Measurements from ENCODE around the gene JPH2.

JPH2 gene

GRCh38 chr20:44231193-44231592, 44.2 kb upstream of the JPH2 start:
- Histone ChIP-seq H3K4me3 (ENCODE audit: control insufficient read depth in 1 of 7, extremely low read depth in 1 of 7, insufficient read depth in 4 of 7, low read depth in 2 of 7, low read length in 6 of 7) (no peak overlapping the region), H3K27me3 (replicated peaks in 2 of 5; ENCODE audit: control insufficient read depth in 4 of 5, insufficient read depth in 5 of 5, low read length in 4 of 5) (no peaks in the 10 kb centered on the region), H3K27ac (ENCODE audit: insufficient read depth in 1 of 2, low read depth in 1 of 2, low read length in 2 of 2, poor library complexity in 1 of 2, severe bottlenecking in 2 of 2) (no peak overlapping the region), H3K36me3 (ENCODE audit: control insufficient read depth in 4 of 4, insufficient read depth in 4 of 4, low read length in 3 of 4) (no peaks in the 10 kb centered on the region), H3K4me1 (ENCODE audit: control extremely low read depth in 1 of 4, control insufficient read depth in 4 of 4, insufficient read depth in 4 of 4, low read length in 3 of 4) (no peaks in the 10 kb centered on the region), H3K9me3 (ENCODE audit: control extremely low read depth in 1 of 5, control insufficient read depth in 4 of 5, insufficient read depth in 2 of 5, low read depth in 1 of 5, low read length in 4 of 5) (no peaks in the 10 kb centered on the region)
- no peak for DNase-seq
- CTCF ChIA-PET, result interaction anchor here (3.5 kb wide), 1 partner anchor 14 kb away, joined by 18 read pairs; no protein-coding TSS in a partner anchor
- POLR2A ChIA-PET, result no interaction called here
- WGBS (ENCODE audit: insufficient coverage), result 90% methylated on average over 7 of the region's 7 CpGs

- CTCF ChIA-PET, result interaction anchor here (1.5 to 3.5 kb wide), 2 partner anchors 12 to 91 kb away, joined by 4 to 18 read pairs; no protein-coding TSS in a partner anchor
- Histone ChIP-seq H3K4me3 (ENCODE audit: control insufficient read depth in 1 of 7, extremely low read depth in 1 of 7, insufficient read depth in 4 of 7, low read depth in 2 of 7, low read length in 6 of 7) (no peak overlapping the region), H3K27me3 (replicated peaks in 2 of 5; ENCODE audit: control insufficient read depth in 4 of 5, insufficient read depth in 5 of 5, low read length in 4 of 5) (no peaks in the 10 kb centered on the region), H3K9me3 (ENCODE audit: control extremely low read depth in 1 of 5, control insufficient read depth in 4 of 5, insufficient read depth in 2 of 5, low read depth in 1 of 5, low read length in 4 of 5) (no peaks in the 10 kb centered on the region), H3K27ac (ENCODE audit: insufficient read depth in 1 of 2, low read depth in 1 of 2, low read length in 2 of 2, poor library complexity in 1 of 2, severe bottlenecking in 2 of 2) (no peak overlapping the region), H3K4me1 (ENCODE audit: control extremely low read depth in 1 of 4, control insufficient read depth in 4 of 4, insufficient read depth in 4 of 4, low read length in 3 of 4) (no peaks in the 10 kb centered on the region), H3K36me3 (ENCODE audit: control insufficient read depth in 4 of 4, insufficient read depth in 4 of 4, low read length in 3 of 4) (no peaks in the 10 kb centered on the region)
- POLR2A ChIA-PET, result no interaction called here
- DNase-seq, result no peak
- WGBS (ENCODE audit: insufficient coverage), result 91% methylated on average over 14 of the region's 17 CpGs
Observed at GRCh38 chr20:44228465-44229258, 41.7 kb upstream of the JPH2 start.

GRCh38 chr20:44224637-44225036, 37.6 kb upstream of the JPH2 start:
- Histone ChIP-seq H3K4me1 (ENCODE audit: control extremely low read depth in 1 of 4, control insufficient read depth in 4 of 4, insufficient read depth in 4 of 4, low read length in 3 of 4) (peaks cover 0 to 4% (median 2%) of the 10 kb centered on the region in 4 experiments), H3K27ac (ENCODE audit: insufficient read depth in 1 of 2, low read depth in 1 of 2, low read length in 2 of 2, poor library complexity in 1 of 2, severe bottlenecking in 2 of 2) (no peak overlapping the region), H3K27me3 (replicated peaks in 2 of 5; ENCODE audit: control insufficient read depth in 4 of 5, insufficient read depth in 5 of 5, low read length in 4 of 5) (no peaks in the 10 kb centered on the region), H3K4me3 (ENCODE audit: control insufficient read depth in 1 of 7, extremely low read depth in 1 of 7, insufficient read depth in 4 of 7, low read depth in 2 of 7, low read length in 6 of 7) (no peak overlapping the region), H3K9me3 (ENCODE audit: control extremely low read depth in 1 of 5, control insufficient read depth in 4 of 5, insufficient read depth in 2 of 5, low read depth in 1 of 5, low read length in 4 of 5) (no peaks in the 10 kb centered on the region), H3K36me3 (ENCODE audit: control insufficient read depth in 4 of 4, insufficient read depth in 4 of 4, low read length in 3 of 4) (no peaks in the 10 kb centered on the region)
- CTCF ChIA-PET, result interaction anchor here (1.2 to 1.7 kb wide), 5 partner anchors 9 to 238 kb away, joined by 3 to 8 read pairs (median 3); partner anchors contain the start of gene FITM2
- DNase-seq, result no peak
- WGBS (ENCODE audit: insufficient coverage), result 95% methylated on average over 5 of the region's 5 CpGs
- POLR2A ChIA-PET, result no interaction called here

GRCh38 chr20:44223721-44224120, 36.7 kb upstream of the JPH2 start:
- 96% methylated on average over 4 of the region's 5 CpGs for WGBS (ENCODE audit: insufficient coverage)
- no peak overlapping the region for H3K27ac ChIP-seq (ENCODE audit: insufficient read depth in 1 of 2, low read depth in 1 of 2, low read length in 2 of 2, poor library complexity in 1 of 2, severe bottlenecking in 2 of 2)
- no peak overlapping the region for H3K4me3 ChIP-seq (ENCODE audit: control insufficient read depth in 1 of 7, extremely low read depth in 1 of 7, insufficient read depth in 4 of 7, low read depth in 2 of 7, low read length in 6 of 7)
- H3K36me3 ChIP-seq (ENCODE audit: control insufficient read depth in 4 of 4, insufficient read depth in 4 of 4, low read length in 3 of 4), result no peaks in the 10 kb centered on the region
- CTCF ChIA-PET, result interaction anchor here (1.5 to 1.7 kb wide), 3 partner anchors 8 to 238 kb away, joined by 3 to 8 read pairs (median 4); no protein-coding TSS in a partner anchor
- no peaks in the 10 kb centered on the region for H3K27me3 ChIP-seq (replicated peaks in 2 of 5; ENCODE audit: control insufficient read depth in 4 of 5, insufficient read depth in 5 of 5, low read length in 4 of 5)
- peaks cover 4 to 13% (median 11%) of the 10 kb centered on the region in 4 experiments for H3K4me1 ChIP-seq (ENCODE audit: control extremely low read depth in 1 of 4, control insufficient read depth in 4 of 4, insufficient read depth in 4 of 4, low read length in 3 of 4)
- DNase-seq, result no peak
- POLR2A ChIA-PET, result no interaction called here
- H3K9me3 ChIP-seq (ENCODE audit: control extremely low read depth in 1 of 5, control insufficient read depth in 4 of 5, insufficient read depth in 2 of 5, low read depth in 1 of 5, low read length in 4 of 5), result no peaks in the 10 kb centered on the region

GRCh38 chr20:44222633-44223368, 35.8 kb upstream of the JPH2 start:
- H3K27me3 ChIP-seq (replicated peaks in 2 of 5; ENCODE audit: control insufficient read depth in 4 of 5, insufficient read depth in 5 of 5, low read length in 4 of 5), result no peaks in the 10 kb centered on the region
- no peak for DNase-seq
- no peaks in the 10 kb centered on the region for H3K36me3 ChIP-seq (ENCODE audit: control insufficient read depth in 4 of 4, insufficient read depth in 4 of 4, low read length in 3 of 4)
- POLR2A ChIA-PET, result no interaction called here
- H3K9me3 ChIP-seq (ENCODE audit: control extremely low read depth in 1 of 5, control insufficient read depth in 4 of 5, insufficient read depth in 2 of 5, low read depth in 1 of 5, low read length in 4 of 5), result no peaks in the 10 kb centered on the region
- WGBS (ENCODE audit: insufficient coverage), result 96% methylated on average over 4 of the region's 7 CpGs
- H3K27ac ChIP-seq (ENCODE audit: insufficient read depth in 1 of 2, low read depth in 1 of 2, low read length in 2 of 2, poor library complexity in 1 of 2, severe bottlenecking in 2 of 2), result no peak overlapping the region
- peaks cover 12 to 22% (median 20%) of the 10 kb centered on the region in 4 experiments for H3K4me1 ChIP-seq (ENCODE audit: control extremely low read depth in 1 of 4, control insufficient read depth in 4 of 4, insufficient read depth in 4 of 4, low read length in 3 of 4)
- H3K4me3 ChIP-seq (ENCODE audit: control insufficient read depth in 1 of 7, extremely low read depth in 1 of 7, insufficient read depth in 4 of 7, low read depth in 2 of 7, low read length in 6 of 7), result no peak overlapping the region
- CTCF ChIA-PET, result interaction anchor here (0.6 kb wide), 1 partner anchor 447 kb away, joined by 3 read pairs; no protein-coding TSS in a partner anchor

GRCh38 chr20:44222027-44222426, 35.0 kb upstream of the JPH2 start:
- 100% methylated on average over 5 of the region's 5 CpGs for WGBS (ENCODE audit: insufficient coverage)
- ChIA-PET POLR2A (no interaction called here), CTCF (interaction anchor here (1.4 kb wide), 1 partner anchor 388 kb away, joined by 3 read pairs; no protein-coding TSS in a partner anchor)

More at GRCh38 chr20:44222027-44222426, 35.0 kb upstream of the JPH2 start:
- no peak overlapping the region for H3K4me3 ChIP-seq (ENCODE audit: control insufficient read depth in 1 of 7, extremely low read depth in 1 of 7, insufficient read depth in 4 of 7, low read depth in 2 of 7, low read length in 6 of 7)
- no peak for DNase-seq
- no peaks in the 10 kb centered on the region for H3K27me3 ChIP-seq (replicated peaks in 2 of 5; ENCODE audit: control insufficient read depth in 4 of 5, insufficient read depth in 5 of 5, low read length in 4 of 5)
- H3K9me3 ChIP-seq (ENCODE audit: control extremely low read depth in 1 of 5, control insufficient read depth in 4 of 5, insufficient read depth in 2 of 5, low read depth in 1 of 5, low read length in 4 of 5), result no peaks in the 10 kb centered on the region
- no peak overlapping the region for H3K27ac ChIP-seq (ENCODE audit: insufficient read depth in 1 of 2, low read depth in 1 of 2, low read length in 2 of 2, poor library complexity in 1 of 2, severe bottlenecking in 2 of 2)
- H3K36me3 ChIP-seq (ENCODE audit: control insufficient read depth in 4 of 4, insufficient read depth in 4 of 4, low read length in 3 of 4), result no peaks in the 10 kb centered on the region
- H3K4me1 ChIP-seq (ENCODE audit: control extremely low read depth in 1 of 4, control insufficient read depth in 4 of 4, insufficient read depth in 4 of 4, low read length in 3 of 4), result peaks cover 18 to 29% (median 28%) of the 10 kb centered on the region in 4 experiments

Data from common myeloid progenitor, CD34-positive (primary cell).